ENCODE data around the gene TMEM87B.

The TMEM87B gene

GRCh38 chr2:112165296-112165695 is 110.2 kb downstream of the TMEM87B start:
- H3K36me3 ChIP-seq (ENCODE audit: control insufficient read depth, insufficient read depth, low read length), result no peaks in the 10 kb centered on the region
- H3K27me3 ChIP-seq (replicated peaks; ENCODE audit: control insufficient read depth, insufficient read depth, low read length), result peaks cover 1% of the 10 kb centered on the region; the same call in 1 of the 2 replicates
- TF ChIP-seq, protein P1, sequence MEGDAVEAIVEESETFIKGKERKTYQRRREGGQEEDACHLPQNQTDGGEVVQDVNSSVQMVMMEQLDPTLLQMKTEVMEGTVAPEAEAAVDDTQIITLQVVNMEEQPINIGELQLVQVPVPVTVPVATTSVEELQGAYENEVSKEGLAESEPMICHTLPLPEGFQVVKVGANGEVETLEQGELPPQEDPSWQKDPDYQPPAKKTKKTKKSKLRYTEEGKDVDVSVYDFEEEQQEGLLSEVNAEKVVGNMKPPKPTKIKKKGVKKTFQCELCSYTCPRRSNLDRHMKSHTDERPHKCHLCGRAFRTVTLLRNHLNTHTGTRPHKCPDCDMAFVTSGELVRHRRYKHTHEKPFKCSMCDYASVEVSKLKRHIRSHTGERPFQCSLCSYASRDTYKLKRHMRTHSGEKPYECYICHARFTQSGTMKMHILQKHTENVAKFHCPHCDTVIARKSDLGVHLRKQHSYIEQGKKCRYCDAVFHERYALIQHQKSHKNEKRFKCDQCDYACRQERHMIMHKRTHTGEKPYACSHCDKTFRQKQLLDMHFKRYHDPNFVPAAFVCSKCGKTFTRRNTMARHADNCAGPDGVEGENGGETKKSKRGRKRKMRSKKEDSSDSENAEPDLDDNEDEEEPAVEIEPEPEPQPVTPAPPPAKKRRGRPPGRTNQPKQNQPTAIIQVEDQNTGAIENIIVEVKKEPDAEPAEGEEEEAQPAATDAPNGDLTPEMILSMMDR (IDR thresholded peaks at IDR 0.05; ENCODE audit: insufficient read depth, low read length, poor library complexity, severe bottlenecking), result no peak
- no peak overlapping the region for H3K4me3 ChIP-seq (replicated peaks; ENCODE audit: low read depth, low read length)
- DNase-seq (ENCODE audit: extremely low read depth, insufficient read length), result no peak

- peaks cover 1% of the 10 kb centered on the region; the same call in 1 of the 2 replicates for H3K27me3 ChIP-seq (replicated peaks; ENCODE audit: control insufficient read depth, insufficient read depth, low read length)
- TF ChIP-seq, protein P1 (IDR thresholded peaks at IDR 0.05; ENCODE audit: insufficient read depth, low read length, poor library complexity, severe bottlenecking), result no peak
- H3K36me3 ChIP-seq (ENCODE audit: control insufficient read depth, insufficient read depth, low read length), result no peaks in the 10 kb centered on the region
- no peak for DNase-seq (ENCODE audit: extremely low read depth, insufficient read length)
- H3K4me3 ChIP-seq (replicated peaks; ENCODE audit: low read depth, low read length), result no peak overlapping the region
Measured at GRCh38 chr2:112166806-112167499, 111.9 kb downstream of the TMEM87B start.

DNA sequence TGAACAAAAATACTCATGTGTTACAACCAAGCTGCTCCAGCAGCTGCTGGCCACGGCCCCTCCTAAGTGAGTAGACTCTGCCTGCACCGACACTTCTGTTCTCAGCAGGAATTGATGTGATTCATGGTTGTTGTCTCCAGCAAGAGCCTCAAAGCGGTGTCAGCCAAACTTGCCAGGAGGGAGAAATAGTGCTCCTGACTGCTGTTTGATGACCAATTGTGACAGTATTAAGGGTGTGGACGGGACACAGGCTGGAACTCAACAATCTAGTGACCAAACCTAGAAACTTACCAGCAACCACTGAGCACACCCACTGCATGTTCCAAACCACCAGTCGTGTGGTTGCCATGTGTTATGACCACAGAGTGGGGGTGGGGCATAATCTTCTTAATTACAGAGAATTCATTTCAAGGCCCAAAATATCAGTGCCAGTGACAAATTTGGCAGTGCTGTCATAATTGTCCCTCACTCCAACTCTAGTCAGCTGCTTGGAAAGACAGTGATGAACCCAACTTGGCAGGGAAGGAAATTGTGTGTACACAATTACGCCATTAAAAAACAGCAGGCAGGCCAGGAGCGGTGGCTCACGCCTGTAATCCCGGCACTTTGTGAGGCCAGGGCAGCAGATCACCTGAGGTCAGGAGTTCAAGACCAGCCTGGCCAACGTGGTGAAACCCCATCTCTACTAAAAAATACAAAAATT is 113.5 kb downstream of the TMEM87B start:
- H3K36me3 ChIP-seq (ENCODE audit: control insufficient read depth, insufficient read depth, low read length), result no peaks in the 10 kb centered on the region
- no peak overlapping the region for H3K4me3 ChIP-seq (replicated peaks; ENCODE audit: low read depth, low read length)
- no peak for DNase-seq (ENCODE audit: extremely low read depth, insufficient read length)
- TF ChIP-seq, protein P1 (IDR thresholded peaks at IDR 0.05; ENCODE audit: insufficient read depth, low read length, poor library complexity, severe bottlenecking), result no peak
- peaks cover 1% of the 10 kb centered on the region; the same call in 1 of the 2 replicates for H3K27me3 ChIP-seq (replicated peaks; ENCODE audit: control insufficient read depth, insufficient read depth, low read length)
